ENCODE results near the gene APBA1.

- TF ChIP-seq, protein P1, sequence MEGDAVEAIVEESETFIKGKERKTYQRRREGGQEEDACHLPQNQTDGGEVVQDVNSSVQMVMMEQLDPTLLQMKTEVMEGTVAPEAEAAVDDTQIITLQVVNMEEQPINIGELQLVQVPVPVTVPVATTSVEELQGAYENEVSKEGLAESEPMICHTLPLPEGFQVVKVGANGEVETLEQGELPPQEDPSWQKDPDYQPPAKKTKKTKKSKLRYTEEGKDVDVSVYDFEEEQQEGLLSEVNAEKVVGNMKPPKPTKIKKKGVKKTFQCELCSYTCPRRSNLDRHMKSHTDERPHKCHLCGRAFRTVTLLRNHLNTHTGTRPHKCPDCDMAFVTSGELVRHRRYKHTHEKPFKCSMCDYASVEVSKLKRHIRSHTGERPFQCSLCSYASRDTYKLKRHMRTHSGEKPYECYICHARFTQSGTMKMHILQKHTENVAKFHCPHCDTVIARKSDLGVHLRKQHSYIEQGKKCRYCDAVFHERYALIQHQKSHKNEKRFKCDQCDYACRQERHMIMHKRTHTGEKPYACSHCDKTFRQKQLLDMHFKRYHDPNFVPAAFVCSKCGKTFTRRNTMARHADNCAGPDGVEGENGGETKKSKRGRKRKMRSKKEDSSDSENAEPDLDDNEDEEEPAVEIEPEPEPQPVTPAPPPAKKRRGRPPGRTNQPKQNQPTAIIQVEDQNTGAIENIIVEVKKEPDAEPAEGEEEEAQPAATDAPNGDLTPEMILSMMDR (IDR thresholded peaks at IDR 0.05) = peak; percentile 78 to 84 (median 80)
- TF ChIP-seq POLR2A (IDR thresholded peaks at IDR 0.05) = no peak
Measured at GRCh38 chr9:69421908-69422801, 250.0 kb downstream of the APBA1 start.
